Endodermal cell (in vitro differentiated cells): ENCODE measurements around the gene APOL1. TPM values are rescaled to one million over a fixed set of nuclear protein-coding genes. Genes with fewer than 3 reads are reported as not detected.
A peak's percentile ranks its signal among the peaks of the same experiment; 100 is the strongest.

Source experiments
- DNase-seq: peaks from one replicate; pipeline ENCODE4 v3.0.0-alpha.2; 2017
- H3K27ac ChIP-seq: 2 replicates; pipeline ENCODE4 v1.5.1; 2013; ENCODE audit warnings: mild to moderate bottlenecking, low read depth, low read length, moderate library complexity
- H3K27me3 ChIP-seq: 2 replicates; pipeline ENCODE4 v1.6.1; 2013; ENCODE audit warnings: mild to moderate bottlenecking, low read length, moderate library complexity; ENCODE audit not compliant: insufficient read depth, control insufficient read depth, poor library complexity, severe bottlenecking
- H3K36me3 ChIP-seq: 2 replicates; pipeline ENCODE4 v1.7.0; 2013; ENCODE audit warnings: mild to moderate bottlenecking, low read length, moderate library complexity; ENCODE audit not compliant: control insufficient read depth, insufficient read depth
- H3K4me1 ChIP-seq: one replicate; pipeline ENCODE4 v1.7.0; 2013; ENCODE audit warnings: low read length; ENCODE audit not compliant: control insufficient read depth, insufficient read depth
- H3K4me3 ChIP-seq: 2 replicates; pipeline ENCODE4 v1.5.1; 2013; ENCODE audit warnings: mild to moderate bottlenecking, low read length, moderate library complexity
- H3K9ac ChIP-seq: 2 replicates; pipeline ENCODE4 v1.6.1; 2013; ENCODE audit warnings: mild to moderate bottlenecking, low read length, moderate library complexity; ENCODE audit not compliant: poor library complexity, severe bottlenecking; ENCODE audit errors: extremely low read depth
- H3K9me3 ChIP-seq: 2 replicates; pipeline ENCODE4 v1.6.1; 2013; ENCODE audit warnings: mild to moderate bottlenecking, low read length, moderate library complexity; ENCODE audit not compliant: control insufficient read depth
- H3K27ac Mint-ChIP-seq: 2 replicates; pipeline ENCODE4 v1.8.0; 2020; ENCODE audit warnings: mixed read lengths
- H3K27me3 Mint-ChIP-seq: 2 replicates; pipeline ENCODE4 v1.8.0; 2021; ENCODE audit warnings: mild to moderate bottlenecking, mixed read lengths; ENCODE audit not compliant: insufficient read depth
- H3K36me3 Mint-ChIP-seq: 2 replicates; pipeline ENCODE4 v1.8.0; 2020; ENCODE audit warnings: low read depth, mixed read lengths
- H3K4me1 Mint-ChIP-seq: 2 replicates; pipeline ENCODE4 v1.8.0; 2020; ENCODE audit warnings: mixed read lengths
- H3K4me3 Mint-ChIP-seq: 2 replicates; pipeline ENCODE4 v1.8.0; 2020; ENCODE audit warnings: mild to moderate bottlenecking, moderate library complexity, mixed read lengths
- H3K9me3 Mint-ChIP-seq: 2 replicates; pipeline ENCODE4 v1.8.0; 2020; ENCODE audit warnings: mild to moderate bottlenecking, mixed read lengths
- WGBS, 2 experiments: methylation state at CpG; one replicate each; pipeline versions ENCODE4 v1.1.5 to v1.1.7; 2013; ENCODE audit warnings: missing lambda C conversion rate in 2 of 2, mixed read lengths in 1 of 2; ENCODE audit not compliant: insufficient coverage in 1 of 2, insufficient read length in 1 of 2; 5-methylcytosine and 5-hydroxymethylcytosine counted together
- total RNA-seq, 2 donors: library from RNA; stranded (reverse); fragmentation: NEBNext Ultra II Directional in 1 of 2; extraction: Animal tissue kit (Norgen Biotek cat#: 25700) in 1 of 2; gene quantifications; 2 replicates in 1 of 2; 3 replicates in 1 of 2; pipeline ENCODE4 v1.2.1, GENCODE V29; 2021
- TF ChIP-seq, protein P1 (sequence below): fragments of 200-600 bp; sonication (generic); conservative IDR thresholded peaks from 2 replicates; pipeline ENCODE4 v1.5.0; 2021; ENCODE audit warnings: antibody characterized with exemption, mild to moderate bottlenecking

The APOL1 gene
- total RNA-seq, 2 donors from 2014 or later: 0.11 to 0.22 TPM

GRCh38 chr22:36257308-36257707 is 4.4 kb downstream of the APOL1 start:
- no peak overlapping the region for H3K9ac ChIP-seq
- 78 to 94% methylated on average over 2 to 8 of the region's 8 CpGs for WGBS, 2 experiments
- peaks cover 14% of the 10 kb centered on the region for H3K4me1 ChIP-seq
- Mint-ChIP-seq H3K27me3 (no peaks in the 10 kb centered on the region), H3K4me3 (no peak overlapping the region), H3K9me3 (no peaks in the 10 kb centered on the region), H3K27ac (no peak overlapping the region), H3K36me3 (no peaks in the 10 kb centered on the region), H3K4me1 (peaks cover 25% of the 10 kb centered on the region)
- no peaks in the 10 kb centered on the region for H3K36me3 ChIP-seq
- no peaks in the 10 kb centered on the region for H3K27me3 ChIP-seq
- no peak for DNase-seq
- no peak overlapping the region for H3K4me3 ChIP-seq
- H3K27ac ChIP-seq: no peak overlapping the region
- no peaks in the 10 kb centered on the region for H3K9me3 ChIP-seq
- TF ChIP-seq, protein P1, sequence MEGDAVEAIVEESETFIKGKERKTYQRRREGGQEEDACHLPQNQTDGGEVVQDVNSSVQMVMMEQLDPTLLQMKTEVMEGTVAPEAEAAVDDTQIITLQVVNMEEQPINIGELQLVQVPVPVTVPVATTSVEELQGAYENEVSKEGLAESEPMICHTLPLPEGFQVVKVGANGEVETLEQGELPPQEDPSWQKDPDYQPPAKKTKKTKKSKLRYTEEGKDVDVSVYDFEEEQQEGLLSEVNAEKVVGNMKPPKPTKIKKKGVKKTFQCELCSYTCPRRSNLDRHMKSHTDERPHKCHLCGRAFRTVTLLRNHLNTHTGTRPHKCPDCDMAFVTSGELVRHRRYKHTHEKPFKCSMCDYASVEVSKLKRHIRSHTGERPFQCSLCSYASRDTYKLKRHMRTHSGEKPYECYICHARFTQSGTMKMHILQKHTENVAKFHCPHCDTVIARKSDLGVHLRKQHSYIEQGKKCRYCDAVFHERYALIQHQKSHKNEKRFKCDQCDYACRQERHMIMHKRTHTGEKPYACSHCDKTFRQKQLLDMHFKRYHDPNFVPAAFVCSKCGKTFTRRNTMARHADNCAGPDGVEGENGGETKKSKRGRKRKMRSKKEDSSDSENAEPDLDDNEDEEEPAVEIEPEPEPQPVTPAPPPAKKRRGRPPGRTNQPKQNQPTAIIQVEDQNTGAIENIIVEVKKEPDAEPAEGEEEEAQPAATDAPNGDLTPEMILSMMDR: no peak

DNA sequence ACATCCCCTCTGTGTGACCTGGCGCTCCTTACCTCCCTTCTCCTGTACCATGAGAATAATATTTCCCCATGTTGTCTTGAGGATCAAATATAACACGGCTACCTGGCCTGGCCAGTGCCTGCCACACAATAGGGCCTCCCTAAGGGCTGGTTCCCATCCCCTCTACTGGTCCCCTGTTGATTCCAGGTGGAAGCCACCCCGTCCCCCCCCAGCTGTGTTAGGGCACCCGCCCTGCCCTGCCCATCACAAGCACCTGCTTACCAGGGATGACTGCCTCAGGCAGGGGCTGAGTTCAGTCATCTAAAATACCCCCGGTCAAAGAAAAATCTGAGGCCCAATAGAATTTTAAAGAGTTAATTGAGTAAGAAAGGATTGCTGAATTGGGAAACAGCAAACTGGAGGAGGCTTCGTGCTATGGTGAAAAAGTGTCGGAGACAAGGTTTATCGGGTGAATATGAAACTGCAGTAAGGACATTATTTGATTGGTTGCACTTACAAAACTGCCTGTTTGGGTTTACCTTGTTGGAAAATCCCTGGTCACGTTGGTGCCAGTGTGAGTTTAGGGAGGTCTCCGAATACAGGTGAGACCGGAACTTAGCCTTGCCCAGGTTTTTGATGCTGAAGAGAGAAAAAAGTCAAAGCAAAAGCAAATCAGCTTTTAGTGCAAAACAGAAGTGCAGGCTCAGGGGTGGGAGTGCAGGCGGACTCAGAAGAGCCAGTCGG is 5.2 kb downstream of the APOL1 start:
- DNase-seq: no peak
- Histone ChIP-seq H3K9ac (no peak overlapping the region), H3K36me3 (no peaks in the 10 kb centered on the region), H3K9me3 (no peaks in the 10 kb centered on the region), H3K4me3 (no peak overlapping the region), H3K4me1 (peaks cover 14% of the 10 kb centered on the region), H3K27ac (peak overlapping the region; percentile 72), H3K27me3 (no peaks in the 10 kb centered on the region)
- H3K4me1 Mint-ChIP-seq: peaks cover 24% of the 10 kb centered on the region
- H3K27ac Mint-ChIP-seq: peak overlapping the region; percentile 91
- WGBS, 2 experiments: 92 to 93% methylated on average over 11 to 13 of the region's 13 CpGs
- TF ChIP-seq, protein P1: no peak
- no peaks in the 10 kb centered on the region for H3K36me3 Mint-ChIP-seq
- H3K4me3 Mint-ChIP-seq: peak overlapping the region; percentile 27
- no peaks in the 10 kb centered on the region for H3K9me3 Mint-ChIP-seq
- H3K27me3 Mint-ChIP-seq: no peaks in the 10 kb centered on the region

- Histone ChIP-seq H3K9me3 (no peaks in the 10 kb centered on the region), H3K36me3 (no peaks in the 10 kb centered on the region), H3K4me3 (no peak overlapping the region), H3K27me3 (no peaks in the 10 kb centered on the region), H3K4me1 (peaks cover 14% of the 10 kb centered on the region), H3K9ac (no peak overlapping the region), H3K27ac (peak overlapping the region; percentile 72)
- peak; percentile 88 for DNase-seq
- Mint-ChIP-seq H3K4me1 (peaks cover 22% of the 10 kb centered on the region), H3K36me3 (no peaks in the 10 kb centered on the region), H3K4me3 (peak overlapping the region; percentile 27), H3K27ac (peak overlapping the region; percentile 91), H3K9me3 (no peaks in the 10 kb centered on the region), H3K27me3 (no peaks in the 10 kb centered on the region)
- WGBS, 2 experiments: 36 to 44% methylated on average over 5 to 11 of the region's 16 CpGs
- TF ChIP-seq, protein P1: no peak
Observed at GRCh38 chr22:36258701-36259614, 6.0 kb downstream of the APOL1 start.
